KOPT-K1 (cell line): ENCODE measurements around the gene GNG4.
"Not testable (repeated sequence)": the region's sequence is repeated elsewhere in the genome, so short reads cannot be mapped to it uniquely, and the experiment has no call there.

Source experiments
- H3K27ac ChIP-seq: fragments of 200-600 bp; sonication (generic); 2 replicates; pipeline ENCODE4 v1.5.1; 2016; ENCODE audit warnings: antibody characterized with exemption, mild to moderate bottlenecking, low read depth, low read length; ENCODE audit not compliant: poor library complexity, severe bottlenecking
- H3K36me3 ChIP-seq: fragments of 200-600 bp; sonication (generic); 2 replicates; pipeline ENCODE4 v1.5.1; 2017; ENCODE audit warnings: antibody characterized with exemption, mild to moderate bottlenecking, low read length, moderate library complexity; ENCODE audit not compliant: insufficient read depth
- H3K9me3 ChIP-seq: fragments of 200-600 bp; sonication (generic); 2 replicates; pipeline ENCODE4 v1.5.1; 2017; ENCODE audit warnings: antibody characterized with exemption, low read length, mild to moderate bottlenecking; ENCODE audit not compliant: insufficient read depth, poor library complexity, severe bottlenecking

Gene GNG4

GRCh38 chr1:235622936-235623779, 26.4 kb downstream of the GNG4 start:
- Histone ChIP-seq H3K27ac (no peak overlapping the region), H3K9me3 (no peaks in the 10 kb centered on the region), H3K36me3 (no peaks in the 10 kb centered on the region)

GRCh38 chr1:235619149-235619548, 30.4 kb downstream of the GNG4 start:
- not testable (repeated sequence) for H3K27ac ChIP-seq, H3K9me3 ChIP-seq, H3K36me3 ChIP-seq

GRCh38 chr1:235617808-235618207, 31.8 kb downstream of the GNG4 start:
- H3K27ac ChIP-seq: no peak overlapping the region
- H3K36me3 ChIP-seq: no peaks in the 10 kb centered on the region
- H3K9me3 ChIP-seq: no peaks in the 10 kb centered on the region

GRCh38 chr1:235617140-235617539, 32.4 kb downstream of the GNG4 start:
- Histone ChIP-seq H3K9me3 (no peaks in the 10 kb centered on the region), H3K36me3 (no peaks in the 10 kb centered on the region), H3K27ac (no peak overlapping the region)

DNA sequence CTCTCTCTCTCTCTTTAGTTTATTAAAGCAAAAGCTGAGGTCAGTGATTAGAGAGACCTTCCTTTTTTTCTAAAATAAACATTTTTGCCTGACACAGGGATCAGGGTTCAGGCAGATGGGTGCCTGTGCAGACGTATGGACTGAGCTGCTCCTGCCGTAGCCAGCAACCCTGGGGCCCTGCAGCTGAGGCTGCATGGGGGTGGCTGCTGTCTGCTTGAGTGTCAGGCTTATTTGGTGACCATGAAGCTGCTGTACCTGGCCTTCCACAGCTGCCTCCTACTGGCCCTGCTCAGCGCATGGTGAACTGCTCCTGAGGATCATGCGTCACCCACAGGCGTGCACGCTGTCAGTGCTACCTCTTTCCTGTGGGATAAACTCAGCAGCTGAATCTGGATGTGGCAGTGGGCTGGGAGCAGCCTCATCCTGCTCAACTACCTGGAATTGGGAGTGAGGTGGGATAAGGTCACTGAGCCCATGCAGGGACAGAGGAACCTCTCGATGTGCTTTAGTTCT, 35.1 kb downstream of the GNG4 start:
- no peak overlapping the region for H3K27ac ChIP-seq
- no peaks in the 10 kb centered on the region for H3K36me3 ChIP-seq
- no peaks in the 10 kb centered on the region for H3K9me3 ChIP-seq

DNA sequence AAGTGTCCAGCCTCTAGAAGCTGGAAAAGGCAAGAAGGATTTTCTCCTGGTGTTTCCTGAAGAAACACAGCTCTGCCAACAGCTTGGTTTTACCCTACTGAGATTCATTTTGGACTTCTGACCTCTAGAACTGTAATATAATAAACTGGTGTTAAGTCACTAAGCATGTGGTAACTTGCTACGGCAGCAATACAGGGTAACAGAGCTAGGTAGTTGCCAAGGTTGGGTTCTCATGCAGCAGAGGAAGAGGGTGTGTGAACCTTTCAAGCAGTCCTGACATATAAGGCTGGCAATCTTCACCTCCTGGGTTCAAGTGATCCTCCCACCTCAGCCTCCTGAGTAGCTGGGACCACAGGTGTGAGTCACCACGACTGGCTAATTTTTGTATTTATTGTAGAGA, 36.0 kb downstream of the GNG4 start:
- no peak overlapping the region for H3K27ac ChIP-seq
- H3K36me3 ChIP-seq: no peaks in the 10 kb centered on the region

GRCh38 chr1:235612761-235613160, 36.8 kb downstream of the GNG4 start:
- H3K27ac ChIP-seq: no peak overlapping the region
- no peaks in the 10 kb centered on the region for H3K9me3 ChIP-seq
- H3K36me3 ChIP-seq: no peaks in the 10 kb centered on the region

More for the DNA sequence above, 36.0 kb downstream of the GNG4 start:
- H3K9me3 ChIP-seq: no peaks in the 10 kb centered on the region

DNA sequence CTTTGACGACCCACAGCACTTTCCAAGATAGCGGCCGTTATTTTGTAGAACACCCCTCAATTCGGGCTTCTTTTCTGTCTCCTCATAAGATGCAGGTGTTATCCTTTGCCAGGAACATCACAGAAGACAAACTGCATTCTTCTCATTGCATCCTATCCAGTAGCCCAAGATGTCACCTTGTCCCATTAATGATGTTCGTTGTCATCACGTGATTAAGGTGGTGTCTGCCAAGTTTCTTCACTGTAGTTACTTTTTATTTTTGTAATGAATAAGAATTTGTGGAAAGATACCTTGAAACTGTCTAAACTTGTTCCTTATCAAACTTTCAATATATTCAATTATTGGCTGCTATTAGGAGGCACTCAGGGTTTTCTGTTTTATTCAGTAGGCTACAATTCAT, 39.4 kb downstream of the GNG4 start:
- Histone ChIP-seq H3K36me3 (no peaks in the 10 kb centered on the region), H3K9me3 (no peaks in the 10 kb centered on the region), H3K27ac (no peak overlapping the region)

DNA sequence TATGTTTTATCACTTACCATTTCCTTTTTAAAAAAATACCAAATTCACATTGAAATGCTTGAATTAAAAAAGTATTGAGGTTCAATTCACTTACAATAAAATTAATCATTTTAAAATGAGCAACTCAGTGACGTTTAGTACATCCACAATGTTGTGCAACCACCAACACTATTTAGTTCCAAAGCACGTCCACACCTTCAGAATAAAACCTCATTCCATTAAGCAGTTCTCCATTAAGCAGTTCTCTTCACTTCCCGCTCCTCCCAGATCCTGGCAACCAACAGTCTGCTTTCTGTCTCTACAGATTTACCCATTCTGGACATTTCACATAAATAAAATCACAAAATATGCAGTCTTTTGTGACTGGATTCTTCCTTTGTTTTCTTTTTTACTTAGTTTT, 41.3 kb downstream of the GNG4 start:
- no peaks in the 10 kb centered on the region for H3K9me3 ChIP-seq
- no peak overlapping the region for H3K27ac ChIP-seq
- H3K36me3 ChIP-seq: no peaks in the 10 kb centered on the region

GRCh38 chr1:235607284-235607683, 42.3 kb downstream of the GNG4 start:
- Histone ChIP-seq H3K27ac (no peak overlapping the region), H3K36me3 (no peaks in the 10 kb centered on the region), H3K9me3 (no peaks in the 10 kb centered on the region)

- H3K36me3 ChIP-seq: no peaks in the 10 kb centered on the region
- H3K27ac ChIP-seq: no peak overlapping the region
- H3K9me3 ChIP-seq: no peaks in the 10 kb centered on the region
These were observed 48.5 kb downstream of the GNG4 start for GRCh38 chr1:235601104-235601503.

DNA sequence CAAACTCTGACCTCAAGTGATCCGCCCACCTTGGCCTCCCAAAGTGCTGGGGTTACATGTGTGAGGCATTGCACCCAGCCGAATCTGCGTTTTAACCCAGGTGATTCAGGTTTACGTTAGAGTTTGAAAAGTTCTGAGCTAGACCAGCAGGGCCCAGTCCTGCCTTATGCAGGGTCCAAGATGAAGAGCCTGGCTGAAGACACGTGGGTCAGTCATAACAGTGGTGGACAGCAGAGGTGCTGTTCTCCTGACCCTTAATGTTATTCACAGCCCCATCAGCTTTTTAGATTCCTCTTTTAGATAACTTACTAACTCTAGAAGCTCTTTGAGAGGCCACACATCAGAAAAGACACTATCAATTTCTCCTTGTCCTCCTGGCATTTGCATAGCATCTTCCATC, 50.0 kb downstream of the GNG4 start:
- Histone ChIP-seq H3K9me3 (no peaks in the 10 kb centered on the region), H3K27ac (no peak overlapping the region), H3K36me3 (no peaks in the 10 kb centered on the region)

DNA sequence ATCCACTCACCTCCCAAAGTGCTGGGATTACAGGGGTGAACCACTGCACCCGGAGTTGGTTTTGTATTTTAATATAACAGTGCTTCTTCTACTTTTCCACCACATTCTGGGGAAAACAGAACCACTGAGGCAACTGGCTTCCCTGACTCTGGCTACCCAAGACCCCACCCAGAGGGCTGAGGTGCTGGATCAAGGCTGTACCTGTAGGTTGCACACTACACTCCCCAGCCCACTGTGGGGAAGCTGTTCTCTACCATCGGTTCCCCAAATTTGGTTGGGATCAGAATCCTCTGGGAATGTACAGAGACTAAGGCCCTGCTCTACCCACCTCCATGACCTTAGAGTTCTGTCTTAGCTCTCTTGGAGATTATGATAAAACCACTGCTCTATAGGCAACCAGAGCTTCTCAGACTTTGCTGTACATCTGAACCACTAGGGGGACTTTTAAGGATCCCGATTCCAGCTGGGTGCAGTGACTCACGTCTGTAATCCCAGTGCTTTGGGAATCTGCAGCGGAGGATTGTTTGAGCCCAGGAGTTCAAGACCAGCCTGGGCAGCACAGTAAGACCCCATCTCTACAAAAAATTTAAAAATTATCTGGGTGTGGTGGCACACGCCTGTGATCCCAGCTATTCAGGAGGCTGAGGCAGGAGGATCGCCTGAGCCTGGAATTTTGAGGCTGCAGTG, 51.6 kb downstream of the GNG4 start:
- Histone ChIP-seq H3K9me3 (no peaks in the 10 kb centered on the region), H3K27ac (no peak overlapping the region)

GRCh38 chr1:235595079-235595478, 54.5 kb downstream of the GNG4 start:
- H3K36me3 ChIP-seq: no peaks in the 10 kb centered on the region
- H3K9me3 ChIP-seq: peaks cover 14% of the 10 kb centered on the region
- no peak overlapping the region for H3K27ac ChIP-seq

More for the DNA sequence above, 51.6 kb downstream of the GNG4 start:
- no peaks in the 10 kb centered on the region for H3K36me3 ChIP-seq

DNA sequence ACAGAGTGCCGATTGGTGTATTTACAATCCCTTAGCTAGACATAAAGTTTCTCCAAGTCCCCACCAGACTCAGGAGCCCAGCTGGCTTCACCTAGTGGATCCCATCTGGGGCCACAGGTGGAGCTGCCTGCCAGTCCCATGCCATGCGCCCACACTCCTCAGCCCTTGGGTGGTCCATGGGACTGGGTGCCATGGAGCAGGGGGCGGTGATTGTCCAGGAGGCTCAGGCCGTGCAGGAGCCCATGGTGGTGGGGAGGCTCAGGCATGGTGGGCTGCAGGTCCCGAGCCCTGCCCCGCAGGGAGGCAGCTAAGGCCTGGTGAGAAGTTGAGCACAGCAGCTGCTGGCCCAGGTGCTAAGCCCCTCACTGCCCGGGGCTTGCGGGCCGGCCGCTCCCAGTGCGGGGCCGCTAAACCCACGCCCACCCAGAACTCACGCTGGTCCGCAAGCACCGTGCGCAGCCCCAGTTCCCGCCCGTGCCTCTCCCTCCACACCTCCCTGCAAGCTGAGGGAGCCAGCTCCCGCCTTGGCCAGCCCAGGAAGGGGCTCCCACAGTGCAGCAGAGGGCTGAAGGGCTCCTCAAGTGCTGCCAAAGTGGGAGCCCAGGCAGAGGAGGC, 55.2 kb downstream of the GNG4 start:
- peaks cover 20% of the 10 kb centered on the region for H3K9me3 ChIP-seq
- not testable (repeated sequence) for H3K36me3 ChIP-seq, H3K27ac ChIP-seq
